Gastroesophageal sphincter (tissue), 4 donors: ENCODE data around the gene ABCC1. TPM values are rescaled to one million over a fixed set of nuclear protein-coding genes. Genes with fewer than 3 reads are reported as not detected.

Experiments
- ATAC-seq: fragments of 150-250 bp; one replicate; pipeline ENCODE4 v1.9.1; 2016; ENCODE audit warnings: mild to moderate bottlenecking, moderate library complexity
- H3K27ac ChIP-seq, 4 donors: fragments of 200-600 bp; sonication (generic) in 3 of 4; 1 replicate in 3 of 4; 2 replicates in 1 of 4; pipeline ENCODE4 v1.5.1; 2016 to 2019
- H3K27me3 ChIP-seq: fragments of 200-600 bp; sonication (generic); one replicate; pipeline ENCODE4 v1.5.1; 2019
- H3K36me3 ChIP-seq, 2 donors: fragments of 200-600 bp; sonication (generic); one replicate each; pipeline ENCODE4 v1.5.1; 2019; ENCODE audit warnings: control low read depth in 1 of 2
- H3K4me1 ChIP-seq, 3 donors: fragments of 200-600 bp; sonication (generic); 1 replicate in 2 of 3; 2 replicates in 1 of 3; pipeline ENCODE4 v1.5.1; 2016 to 2019; ENCODE audit warnings: control low read depth in 2 of 3
- H3K4me3 ChIP-seq, 2 donors: fragments of 200-600 bp; sonication (generic); one replicate each; pipeline ENCODE4 v1.5.1; 2019; ENCODE audit warnings: mild to moderate bottlenecking in 1 of 2, moderate library complexity in 1 of 2
- H3K9me3 ChIP-seq, 3 donors: fragments of 200-600 bp; sonication (generic); one replicate each; pipeline ENCODE4 v1.5.1; 2017 to 2019; ENCODE audit warnings: control low read depth in 2 of 3
- EP300 ChIP-seq: sonication (generic); formaldehyde crosslinking; IDR thresholded peaks from one replicate; pipeline ENCODE4 v1.6.1; 2017; ENCODE audit warnings: antibody characterized with exemption, mild to moderate bottlenecking
- POLR2A ChIP-seq, 2 donors: fragments of 450-650 bp; IDR thresholded peaks; one replicate each; pipeline ENCODE4 v1.6.1; 2017; ENCODE audit warnings: antibody characterized with exemption in 2 of 2, mild to moderate bottlenecking in 2 of 2, moderate library complexity in 1 of 2
- POLR2AphosphoS5 ChIP-seq: sonication (generic); formaldehyde crosslinking; IDR thresholded peaks from one replicate; pipeline ENCODE4 v1.6.1; 2017; ENCODE audit warnings: antibody characterized with exemption
- WGBS, 2 donors: methylation state at CpG; one replicate each; pipeline ENCODE4 v1.1.5; 2018; ENCODE audit warnings: low coverage in 1 of 2; 5-methylcytosine and 5-hydroxymethylcytosine counted together
- total RNA-seq, 4 donors: library from RNA; depleted of rRNA; stranded (reverse); fragments of >200 nt; gene quantifications; one replicate each; pipeline ENCODE4 v1.1.0, GENCODE V29; 2016
- TF ChIP-seq, protein P1 (sequence below), 4 experiments: fragments of 200-600 bp in 2 of 4; fragments of 450-650 bp in 2 of 4; sonication (generic) in 1 of 4; IDR thresholded peaks; one replicate each; pipeline ENCODE4 v1.5.1; 2017 to 2019; ENCODE audit warnings: antibody characterized with exemption in 4 of 4, mild to moderate bottlenecking in 2 of 4, moderate library complexity in 2 of 4

ABCC1 gene
- total RNA-seq, 4 donors from 2014 or later, result 50.8 to 122 (median 63.1) TPM

DNA sequence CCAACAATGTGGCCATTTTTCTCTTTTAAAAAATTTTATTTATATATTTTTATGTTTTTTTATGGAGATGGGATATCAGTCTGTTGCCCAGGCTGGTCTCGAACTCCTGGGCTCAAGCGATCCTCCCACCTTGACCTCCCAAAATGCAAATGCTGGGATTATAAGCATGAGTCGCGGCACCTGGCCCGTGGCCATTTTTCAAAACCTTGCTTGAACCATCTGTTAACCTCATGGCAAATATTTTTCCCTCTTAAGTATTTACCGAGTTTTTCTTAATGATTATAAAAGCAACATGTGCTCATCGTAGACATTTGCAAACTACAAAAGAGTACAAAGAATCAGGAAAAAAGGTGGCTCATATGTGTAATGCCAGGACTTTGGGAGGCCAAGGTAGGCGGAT lies 146.2 kb downstream of the ABCC1 start:
- WGBS, 2 donors, result 40 to 44% methylated on average over 6 to 8 of the region's 8 CpGs
- Histone ChIP-seq H3K36me3 (peaks cover 0 to 30% of the 10 kb centered on the region in 2 donors), H3K4me1 (peaks cover 15 to 100% (median 35%) of the 10 kb centered on the region in 3 donors), H3K4me3 (no peak overlapping the region), H3K9me3 (no peaks in the 10 kb centered on the region), H3K27me3 (no peaks in the 10 kb centered on the region), H3K27ac (peak overlapping the region; percentile 86 to 96 (median 90))
- TF ChIP-seq EP300 (no peak), POLR2A (IDR thresholded peaks at IDR 0.05) (no peak), POLR2AphosphoS5 (no peak)
- TF ChIP-seq, protein P1, sequence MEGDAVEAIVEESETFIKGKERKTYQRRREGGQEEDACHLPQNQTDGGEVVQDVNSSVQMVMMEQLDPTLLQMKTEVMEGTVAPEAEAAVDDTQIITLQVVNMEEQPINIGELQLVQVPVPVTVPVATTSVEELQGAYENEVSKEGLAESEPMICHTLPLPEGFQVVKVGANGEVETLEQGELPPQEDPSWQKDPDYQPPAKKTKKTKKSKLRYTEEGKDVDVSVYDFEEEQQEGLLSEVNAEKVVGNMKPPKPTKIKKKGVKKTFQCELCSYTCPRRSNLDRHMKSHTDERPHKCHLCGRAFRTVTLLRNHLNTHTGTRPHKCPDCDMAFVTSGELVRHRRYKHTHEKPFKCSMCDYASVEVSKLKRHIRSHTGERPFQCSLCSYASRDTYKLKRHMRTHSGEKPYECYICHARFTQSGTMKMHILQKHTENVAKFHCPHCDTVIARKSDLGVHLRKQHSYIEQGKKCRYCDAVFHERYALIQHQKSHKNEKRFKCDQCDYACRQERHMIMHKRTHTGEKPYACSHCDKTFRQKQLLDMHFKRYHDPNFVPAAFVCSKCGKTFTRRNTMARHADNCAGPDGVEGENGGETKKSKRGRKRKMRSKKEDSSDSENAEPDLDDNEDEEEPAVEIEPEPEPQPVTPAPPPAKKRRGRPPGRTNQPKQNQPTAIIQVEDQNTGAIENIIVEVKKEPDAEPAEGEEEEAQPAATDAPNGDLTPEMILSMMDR (IDR thresholded peaks at IDR 0.05), result no peak
- no peak for ATAC-seq

DNA sequence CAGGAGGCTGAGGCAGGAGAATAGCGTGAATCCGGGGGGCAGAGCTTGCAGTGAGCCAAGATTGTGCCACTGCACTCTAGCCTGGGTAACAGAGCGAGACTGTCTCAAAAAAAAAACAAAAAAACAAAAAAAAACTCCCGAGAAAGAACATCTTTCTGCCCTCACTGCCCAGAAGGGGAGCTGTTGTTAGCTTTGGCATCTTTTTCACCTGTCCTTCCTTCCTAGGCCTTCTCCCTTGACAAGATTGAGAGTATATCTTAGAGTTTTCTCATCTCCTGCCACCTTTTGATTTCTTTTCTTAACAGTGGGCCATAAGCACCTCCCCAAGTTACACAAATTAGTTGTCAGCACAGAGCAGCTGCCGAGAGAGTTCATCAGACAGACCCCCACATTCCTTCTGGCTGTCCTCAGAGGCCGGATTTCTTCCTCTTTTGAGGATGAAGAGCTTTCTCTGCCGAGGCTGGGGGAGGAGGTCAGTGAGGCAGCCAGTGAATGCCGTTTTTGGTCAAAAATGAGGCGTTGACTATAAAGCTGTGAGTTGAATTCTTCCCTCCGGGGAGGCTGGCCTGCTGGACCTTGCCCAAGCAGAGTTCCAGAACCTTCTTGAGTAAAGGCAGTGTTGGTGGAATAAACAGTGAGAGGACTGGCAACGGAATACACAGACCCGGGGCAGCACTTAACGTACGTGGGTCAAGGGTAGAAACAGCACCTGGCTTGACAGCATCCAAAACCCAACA lies 146.9 kb downstream of the ABCC1 start:
- WGBS, 2 donors, result 11 to 34% methylated on average over 8 to 9 of the region's 14 CpGs
- no peaks in the 10 kb centered on the region for H3K27me3 ChIP-seq
- H3K9me3 ChIP-seq, result no peaks in the 10 kb centered on the region
- no peak overlapping the region for H3K4me3 ChIP-seq
- peaks cover 15 to 100% (median 35%) of the 10 kb centered on the region in 3 donors for H3K4me1 ChIP-seq
- H3K27ac ChIP-seq, result peak overlapping the region; percentile 86 to 96 (median 90)
- peak; percentile 83 for TF ChIP-seq POLR2AphosphoS5
- TF ChIP-seq EP300, result no peak
- no peak for TF ChIP-seq POLR2A (IDR thresholded peaks at IDR 0.05)
- TF ChIP-seq, protein P1 (IDR thresholded peaks at IDR 0.05), result peak in 3 of 4 experiments; percentile 42 to 56 (median 48)
- peaks cover 0 to 25% of the 10 kb centered on the region in 2 donors for H3K36me3 ChIP-seq
- peak; percentile 84 for ATAC-seq

DNA sequence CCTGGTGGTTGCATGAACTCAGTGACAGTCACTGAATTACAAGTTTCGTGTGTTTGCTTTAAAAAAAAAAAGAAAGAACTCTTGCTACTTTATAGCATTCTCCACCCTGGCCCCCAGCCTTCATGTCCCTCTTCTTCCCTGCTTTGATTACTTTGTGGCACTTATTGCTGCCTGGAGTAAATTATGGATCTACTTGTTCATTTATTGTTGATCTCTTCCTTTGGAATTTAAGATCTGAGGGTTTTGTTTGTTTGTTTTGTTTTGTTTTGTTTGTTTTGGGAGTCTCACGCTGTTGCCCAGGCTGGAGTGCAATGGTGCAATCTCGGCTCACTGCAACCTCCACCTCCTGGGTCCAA lies 147.4 kb downstream of the ABCC1 start:
- TF ChIP-seq, protein P1 (IDR thresholded peaks at IDR 0.05), result peak in 2 of 4 experiments; percentile 5 to 16
- no peak for TF ChIP-seq POLR2AphosphoS5
- 53 to 54% methylated on average over 3 of the region's 3 CpGs for WGBS, 2 donors
- ATAC-seq, result no peak
- Histone ChIP-seq H3K27me3 (no peaks in the 10 kb centered on the region), H3K9me3 (no peaks in the 10 kb centered on the region), H3K27ac (peak overlapping the region; percentile 86 to 96 (median 90)), H3K36me3 (peaks cover 0 to 25% of the 10 kb centered on the region in 2 donors), H3K4me3 (no peak overlapping the region), H3K4me1 (peaks cover 15 to 100% (median 35%) of the 10 kb centered on the region in 3 donors)

DNA sequence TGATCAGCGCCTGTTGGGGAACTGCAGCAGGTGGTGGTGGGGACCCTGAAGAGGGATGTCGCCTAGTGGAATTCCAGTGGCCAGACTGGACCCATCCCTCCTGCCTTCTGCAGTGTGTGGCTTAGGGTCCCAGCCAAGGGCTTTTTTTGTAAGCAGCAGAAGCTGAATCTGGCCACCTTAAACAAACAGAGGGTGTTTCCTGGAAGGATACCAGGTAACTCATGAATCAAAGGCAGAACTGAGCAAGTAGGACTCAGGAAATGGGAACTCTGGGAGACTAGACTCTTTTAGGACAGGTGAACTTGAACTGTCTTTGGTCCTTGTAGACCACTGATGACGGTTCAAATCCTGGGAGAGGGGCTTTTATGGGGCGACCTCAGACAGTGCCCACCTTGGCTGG lies 149.9 kb downstream of the ABCC1 start:
- 80% methylated on average over 2 of the region's 4 CpGs; no CpG with 5 or more reads in 1 of the 2 donors for WGBS, 2 donors
- peak overlapping the region; percentile 86 to 96 (median 90) for H3K27ac ChIP-seq
- H3K9me3 ChIP-seq, result no peaks in the 10 kb centered on the region

More for the DNA sequence above, 149.9 kb downstream of the ABCC1 start:
- H3K4me3 ChIP-seq, result no peak overlapping the region
- TF ChIP-seq POLR2AphosphoS5, result no peak
- no peak for TF ChIP-seq EP300
- no peak for TF ChIP-seq POLR2A (IDR thresholded peaks at IDR 0.05)
- TF ChIP-seq, protein P1 (IDR thresholded peaks at IDR 0.05), result no peak
- H3K4me1 ChIP-seq, result peaks cover 4 to 89% (median 26%) of the 10 kb centered on the region in 3 donors
- no peaks in the 10 kb centered on the region for H3K27me3 ChIP-seq
- H3K36me3 ChIP-seq, result peaks cover 0 to 44% of the 10 kb centered on the region in 2 donors
- no peak for ATAC-seq
